Right cardiac atrium (tissue), 5 donors: ENCODE results near the gene WNK4. TPM values are rescaled to one million over a fixed set of nuclear protein-coding genes. Genes with fewer than 3 reads are reported as not detected.

Source experiments
- ATAC-seq, 2 donors: fragments of 200-7000 bp; cut with Tn5 transposase; one replicate each; pipeline versions ENCODE4 v1.8.0 to v1.9.1; 2020; ENCODE audit warnings: moderate library complexity in 2 of 2, mild to moderate bottlenecking in 1 of 2
- DNase-seq, 3 donors: peaks; one replicate each; pipeline ENCODE4 v3.0.0-alpha.2; 2020
- H3K27ac ChIP-seq: one replicate; pipeline ENCODE4 v1.5.1; 2013; ENCODE audit warnings: mild to moderate bottlenecking, low read length, control low read depth, moderate library complexity
- H3K27me3 ChIP-seq: one replicate; pipeline ENCODE4 v1.6.1; 2013; ENCODE audit not compliant: control insufficient read depth, insufficient read depth
- H3K4me1 ChIP-seq: one replicate; pipeline ENCODE4 v1.6.1; 2013; ENCODE audit warnings: low read length; ENCODE audit not compliant: control insufficient read depth, insufficient read depth
- H3K4me3 ChIP-seq: one replicate; pipeline ENCODE4 v1.5.1; 2013; ENCODE audit warnings: low read length, control low read depth
- H3K9me3 ChIP-seq: one replicate; pipeline ENCODE4 v1.6.1; 2013; ENCODE audit warnings: low read length; ENCODE audit not compliant: control insufficient read depth
- WGBS: extraction: QIAGEN DNeasy Blood & Tissue Kit; methylation state at CpG from one replicate; pipeline ENCODE4 v1.1.7; 2013; 5-methylcytosine and 5-hydroxymethylcytosine counted together
- intact Hi-C, 4 donors: fragments of 100-400 bp; cut with DNase I; formaldehyde crosslinking; loops; one replicate each; pipeline versions ENCODE4 v1.11.0 to v1.14.0; 2022 to 2023
- polyA plus RNA-seq: library from polyadenylated mRNA; stranded (reverse); fragments of 200-250 nt; gene quantifications from one replicate; pipeline ENCODE4 v1.2.3, GENCODE V29; 2013
- total RNA-seq, 4 donors: library from RNA; stranded (reverse); fragmentation: NEBNext Ultra II Directional; extraction: Animal tissue kit (Norgen Biotek cat#: 25700); gene quantifications; one replicate each; pipeline ENCODE4 v1.2.1, GENCODE V29; 2021
- donor health status: healthy with polysubstance abuse.
- donor health status: DM: no; HTN: yes; CAD: no.
- donor health status: DM: no; HTN: no; CAD: no.
- donor health status: DM: no; HTN: yes; CAD: no; lungs with severe emphysema.
- donor health status: DM: yes; HTN: yes; CAD: no.

WNK4 gene
- total and polyA plus RNA-seq, 5 donors: 0.05 TPM; not detected in 4

DNA sequence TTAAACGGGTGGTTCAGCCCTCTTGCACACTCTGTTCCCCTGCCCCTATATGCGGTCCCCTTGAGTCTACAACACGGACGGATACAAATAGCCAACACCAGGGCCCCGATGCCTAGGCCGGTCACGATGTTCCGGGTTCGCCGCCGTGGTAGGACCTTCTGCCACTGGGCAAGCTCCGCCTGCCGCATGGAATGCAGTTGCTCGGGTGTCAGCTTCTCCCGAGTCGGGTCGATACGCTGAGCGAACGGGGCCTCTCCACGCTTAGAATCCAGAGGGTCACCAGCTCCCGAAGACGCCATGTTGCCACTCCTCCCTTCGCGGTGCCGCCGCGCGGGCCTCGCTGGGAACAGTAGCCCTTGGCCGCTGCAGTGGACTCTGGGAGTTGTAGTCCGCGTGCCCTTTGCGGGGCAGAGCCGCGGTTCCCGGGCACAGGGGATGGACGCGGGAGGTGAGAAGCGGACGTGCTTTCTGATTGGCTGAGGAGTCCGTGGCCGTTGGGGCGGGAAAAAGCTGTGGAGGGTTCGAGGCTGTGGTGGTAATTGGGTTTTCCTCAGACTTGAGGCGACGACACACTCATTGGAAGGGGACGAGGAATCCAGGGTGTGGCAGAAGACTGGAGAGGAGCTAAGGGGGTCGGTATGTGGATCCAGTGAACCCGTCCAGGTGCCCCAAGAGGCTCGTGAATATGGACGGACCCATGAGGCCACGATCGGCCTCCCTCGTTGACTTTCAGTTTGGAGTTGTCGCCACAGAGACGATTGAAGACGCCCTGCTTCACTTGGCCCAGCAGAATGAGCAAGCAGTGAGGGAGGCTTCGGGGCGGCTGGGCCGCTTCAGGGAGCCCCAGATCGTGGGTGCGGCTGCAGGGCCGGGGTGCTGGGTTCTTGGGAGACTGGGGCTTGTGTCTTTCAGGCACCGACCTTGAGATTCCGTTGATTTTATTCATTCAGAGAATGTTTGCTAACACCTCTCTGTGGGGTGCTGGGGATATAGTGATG, 18.3 kb downstream of the WNK4 start, which contains the start of the genes CNTD1 and COA3:
Gene CNTD1, plus strand, starts transcription at position 479 of the 998 bp plus-strand sequence. Its CDS starts 207 bp downstream, at position 686.
Gene COA3, minus strand, starts transcription at position 322 of the 998 bp plus-strand sequence. Its CDS starts 23 bp downstream, at position 299.
- no peaks in the 10 kb centered on the region for H3K27me3 ChIP-seq
- peaks cover 5% of the 10 kb centered on the region for H3K4me1 ChIP-seq
- peak; percentile 89 to 96 (median 95) for DNase-seq
- 26% methylated on average over 66 of the region's 66 CpGs for WGBS
- H3K4me3 ChIP-seq: peak within 1 kb of the TSS; percentile 48
- H3K9me3 ChIP-seq: no peaks in the 10 kb centered on the region
- peak; percentile 97 to 98 for ATAC-seq
- intact Hi-C loops: no loop called here
- H3K27ac ChIP-seq: peak within 1 kb of the TSS; percentile 54

DNA sequence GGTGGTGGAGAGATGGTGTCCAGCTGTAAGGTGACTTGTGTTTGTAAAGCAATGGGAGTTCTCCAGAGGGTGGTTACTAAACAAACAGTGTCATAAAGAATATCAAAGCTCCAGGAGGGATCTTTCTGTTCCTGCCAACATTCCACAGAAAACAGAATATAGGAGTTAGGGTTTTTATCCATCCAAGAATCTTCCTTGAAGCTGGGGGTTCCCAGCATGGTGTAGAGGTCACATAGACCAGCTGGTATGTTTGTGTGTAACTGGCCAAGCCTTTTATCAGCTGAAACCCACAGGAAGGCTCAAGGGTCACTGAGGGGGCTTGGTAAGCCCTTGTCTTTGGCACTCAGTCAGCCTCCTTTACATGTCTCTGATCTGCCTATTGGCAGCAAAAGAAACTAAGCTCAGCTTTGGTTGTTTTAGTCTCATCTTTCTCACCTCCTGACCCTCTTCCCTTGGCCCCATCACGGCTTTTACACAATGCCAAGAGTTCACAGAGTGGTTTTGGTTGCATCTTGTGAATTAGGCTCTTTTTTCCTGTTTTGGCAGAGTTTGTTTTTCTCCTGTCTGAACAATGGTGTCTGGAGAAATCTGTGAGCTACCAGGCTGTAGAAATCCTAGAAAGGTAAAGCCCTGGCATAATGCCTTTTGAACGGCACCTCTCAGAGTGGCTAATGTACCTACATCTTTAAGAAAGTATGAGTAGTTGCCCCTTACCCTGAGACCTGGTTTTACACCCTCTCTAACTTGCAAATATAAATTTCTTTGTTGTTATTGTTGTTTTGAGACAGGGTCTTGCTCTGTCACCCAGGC, 22.9 kb downstream of the WNK4 start:
- no peaks in the 10 kb centered on the region for H3K27me3 ChIP-seq
- DNase-seq (no peak), ATAC-seq (no peak)
- intact Hi-C loops: no loop called here
- no peaks in the 10 kb centered on the region for H3K4me1 ChIP-seq
- no peak overlapping the region for H3K4me3 ChIP-seq
- H3K27ac ChIP-seq: no peak overlapping the region
- H3K9me3 ChIP-seq: no peaks in the 10 kb centered on the region
- WGBS: 47% methylated on average over 2 of the region's 2 CpGs

DNA sequence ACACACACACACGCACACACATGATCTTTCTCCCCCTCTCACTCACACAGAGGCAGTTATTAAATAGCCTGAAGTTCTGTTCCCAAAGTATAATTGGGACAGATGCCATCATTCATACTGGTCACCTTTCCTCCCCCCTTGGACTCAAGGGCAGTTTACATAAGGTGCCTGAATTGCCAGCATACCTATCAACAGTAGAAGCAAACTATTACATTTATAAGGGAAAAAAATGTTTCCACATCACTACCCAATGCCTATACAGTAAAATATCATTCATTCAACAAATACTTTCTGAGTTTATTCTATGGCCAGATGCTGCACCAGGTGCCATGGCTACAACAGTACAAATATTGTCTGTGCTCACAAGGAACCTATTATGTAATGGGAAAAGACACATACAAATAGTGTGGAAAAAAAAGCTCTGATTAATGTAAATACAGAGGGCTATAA, 24.5 kb downstream of the WNK4 start:
- DNase-seq (no peak), ATAC-seq (no peak)
- Histone ChIP-seq H3K4me3 (no peak overlapping the region), H3K9me3 (no peaks in the 10 kb centered on the region), H3K4me1 (no peaks in the 10 kb centered on the region), H3K27me3 (no peaks in the 10 kb centered on the region), H3K27ac (no peak overlapping the region)
- intact Hi-C loops: no loop called here
- 96% methylated on average over 1 of the region's 1 CpG for WGBS

DNA sequence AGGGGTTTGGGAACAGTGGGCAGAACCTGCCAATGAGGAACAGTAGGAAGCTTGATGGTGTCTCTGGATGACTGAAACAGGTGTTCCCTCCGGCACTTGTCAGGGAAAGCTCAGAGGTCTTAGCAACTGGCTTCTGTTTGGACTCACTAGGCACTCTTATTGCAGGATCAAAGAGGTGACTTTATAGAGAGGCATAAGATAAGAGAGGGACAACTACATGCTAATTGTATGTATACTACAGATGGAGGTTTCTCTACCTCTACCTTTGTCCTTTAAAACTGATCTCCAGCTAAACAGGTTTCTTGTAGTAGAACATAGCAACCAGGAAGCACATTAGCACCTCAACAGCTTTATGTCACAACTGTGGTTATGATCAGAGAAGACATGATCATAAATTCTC, 25.8 kb downstream of the WNK4 start:
- H3K9me3 ChIP-seq: no peaks in the 10 kb centered on the region
- H3K4me3 ChIP-seq: no peak overlapping the region
- ATAC-seq (no peak), DNase-seq (no peak)
- WGBS: 100% methylated on average over 1 of the region's 1 CpG
- no peaks in the 10 kb centered on the region for H3K27me3 ChIP-seq
- H3K4me1 ChIP-seq: no peaks in the 10 kb centered on the region
- intact Hi-C loops: no loop called here
- no peak overlapping the region for H3K27ac ChIP-seq

DNA sequence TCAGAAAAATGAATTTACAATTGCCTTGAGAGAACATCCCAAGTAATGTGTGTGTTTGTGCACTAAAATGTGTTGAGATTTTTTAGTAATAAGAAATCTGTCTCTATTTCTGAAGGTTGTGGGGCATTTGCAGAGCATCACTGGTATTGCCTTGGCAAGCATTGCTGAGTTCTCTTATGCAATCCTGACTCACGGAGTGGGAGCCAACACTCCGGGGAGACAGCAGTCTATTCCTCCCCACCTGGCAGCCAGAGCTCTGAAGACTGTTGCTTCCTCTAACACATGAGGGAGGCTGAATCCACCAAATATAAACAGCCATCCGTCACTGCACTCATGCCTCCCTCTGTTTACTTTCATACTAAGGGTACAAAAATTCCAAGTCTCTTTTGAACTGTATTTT, 28.8 kb downstream of the WNK4 start:
- Histone ChIP-seq H3K4me1 (no peaks in the 10 kb centered on the region), H3K27ac (no peak overlapping the region), H3K27me3 (no peaks in the 10 kb centered on the region), H3K4me3 (no peak overlapping the region), H3K9me3 (no peaks in the 10 kb centered on the region)
- ATAC-seq (peak; percentile 36 to 50), DNase-seq (no peak)
- intact Hi-C loops: no loop called here
- WGBS: 33% methylated on average over 3 of the region's 3 CpGs

DNA sequence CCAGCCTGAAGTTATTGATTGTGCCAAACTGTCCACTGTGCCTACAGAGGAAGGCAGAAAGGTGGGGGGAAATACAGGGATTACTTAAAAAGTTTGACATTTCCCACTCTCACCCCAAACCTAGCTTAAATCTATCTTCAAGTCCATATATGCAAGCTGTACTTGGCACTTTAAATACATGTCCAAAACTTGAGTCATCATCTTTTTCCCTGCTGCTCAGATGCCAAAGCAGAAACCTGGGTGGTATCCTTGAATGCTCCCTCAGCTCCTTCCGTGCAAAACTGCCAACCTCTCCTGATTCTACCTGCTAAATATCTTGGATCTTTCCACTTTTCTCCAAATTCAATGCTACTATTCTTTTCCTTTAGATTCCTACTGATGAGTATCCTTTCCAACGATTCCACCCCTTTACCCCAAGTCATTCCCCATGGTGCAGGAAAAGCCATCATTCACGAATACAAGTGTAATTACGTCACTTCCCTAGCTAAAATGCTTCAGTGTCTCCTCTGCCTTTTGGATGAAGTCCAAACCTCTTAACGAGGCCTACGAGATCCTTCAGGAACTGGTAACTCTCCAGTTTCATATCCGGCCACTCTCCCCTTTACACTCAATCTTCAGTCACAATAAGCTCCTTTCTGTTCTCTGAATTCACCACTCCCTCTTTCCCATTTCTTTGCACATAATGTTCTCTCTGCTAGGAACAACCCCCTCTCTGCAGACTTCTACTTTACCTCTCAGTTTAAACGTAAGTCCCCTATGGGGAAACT, 34.4 kb downstream of the WNK4 start:
- no peaks in the 10 kb centered on the region for H3K27me3 ChIP-seq

DNA sequence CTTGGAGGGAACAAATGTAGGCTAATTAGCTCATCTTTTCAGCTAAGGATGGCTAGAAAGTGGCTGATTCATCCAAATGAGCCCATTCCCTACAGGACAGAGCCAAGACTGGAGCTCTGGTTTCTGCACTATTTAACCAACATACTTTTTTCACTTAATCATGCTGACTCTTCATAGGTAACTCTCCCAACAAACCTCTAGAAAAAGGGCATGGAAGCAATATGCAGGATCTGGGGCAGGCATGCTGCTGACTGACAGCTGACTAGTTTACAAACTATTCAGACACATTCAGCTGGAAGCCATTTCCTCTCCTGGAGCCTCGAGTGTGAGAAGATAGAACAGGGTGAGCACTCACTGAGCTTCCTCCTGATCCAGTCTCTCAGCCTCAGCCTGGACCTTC, 37.5 kb downstream of the WNK4 start:
- Histone ChIP-seq H3K4me3 (no peak overlapping the region), H3K9me3 (no peaks in the 10 kb centered on the region), H3K4me1 (no peaks in the 10 kb centered on the region), H3K27me3 (no peaks in the 10 kb centered on the region), H3K27ac (no peak overlapping the region)
- intact Hi-C loops: loop anchor here in 3 of 4 donors (10.0 kb wide), 2 partner anchors 93 to 103 kb away; no protein-coding TSS in a partner anchor
- DNase-seq (no peak), ATAC-seq (no peak)
- 57% methylated on average over 1 of the region's 1 CpG for WGBS

More for the DNA sequence above, 34.4 kb downstream of the WNK4 start:
- ATAC-seq (no peak), DNase-seq (no peak)
- 36% methylated on average over 8 of the region's 8 CpGs for WGBS
- peak overlapping the region; percentile 48 for H3K27ac ChIP-seq
- no peaks in the 10 kb centered on the region for H3K4me1 ChIP-seq
- intact Hi-C loops: loop anchor here in 3 of 4 donors (10.0 kb wide), 2 partner anchors 90 to 100 kb away; no protein-coding TSS in a partner anchor
- no peak overlapping the region for H3K4me3 ChIP-seq
- no peaks in the 10 kb centered on the region for H3K9me3 ChIP-seq

DNA sequence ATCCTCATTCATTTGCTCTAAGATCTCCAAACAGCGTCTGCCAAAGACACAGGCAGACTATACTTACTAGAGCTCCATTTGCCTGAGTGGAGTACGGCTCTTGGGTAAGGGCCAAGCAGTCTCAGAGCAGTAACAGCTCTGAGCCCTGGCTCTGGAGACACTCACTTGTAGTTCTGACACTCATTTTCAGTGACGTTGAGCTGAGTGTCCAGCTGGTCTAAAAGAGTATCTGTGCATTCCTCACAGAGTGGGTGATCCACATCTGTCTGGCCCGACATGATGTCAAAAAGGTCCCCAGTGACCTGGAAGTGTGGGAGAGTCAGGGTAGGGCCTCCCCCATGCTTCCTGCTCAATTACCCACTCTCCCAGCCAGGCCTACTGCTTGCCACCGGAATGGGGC, 38.0 kb downstream of the WNK4 start:
- no peaks in the 10 kb centered on the region for H3K9me3 ChIP-seq
- H3K4me3 ChIP-seq: no peak overlapping the region
- WGBS: 64% methylated on average over 5 of the region's 5 CpGs
- no peaks in the 10 kb centered on the region for H3K4me1 ChIP-seq
- ATAC-seq (no peak), DNase-seq (no peak)
- no peaks in the 10 kb centered on the region for H3K27me3 ChIP-seq
- H3K27ac ChIP-seq: no peak overlapping the region
- intact Hi-C loops: loop anchor here in 3 of 4 donors (10.0 kb wide), 2 partner anchors 94 to 104 kb away; no protein-coding TSS in a partner anchor

DNA sequence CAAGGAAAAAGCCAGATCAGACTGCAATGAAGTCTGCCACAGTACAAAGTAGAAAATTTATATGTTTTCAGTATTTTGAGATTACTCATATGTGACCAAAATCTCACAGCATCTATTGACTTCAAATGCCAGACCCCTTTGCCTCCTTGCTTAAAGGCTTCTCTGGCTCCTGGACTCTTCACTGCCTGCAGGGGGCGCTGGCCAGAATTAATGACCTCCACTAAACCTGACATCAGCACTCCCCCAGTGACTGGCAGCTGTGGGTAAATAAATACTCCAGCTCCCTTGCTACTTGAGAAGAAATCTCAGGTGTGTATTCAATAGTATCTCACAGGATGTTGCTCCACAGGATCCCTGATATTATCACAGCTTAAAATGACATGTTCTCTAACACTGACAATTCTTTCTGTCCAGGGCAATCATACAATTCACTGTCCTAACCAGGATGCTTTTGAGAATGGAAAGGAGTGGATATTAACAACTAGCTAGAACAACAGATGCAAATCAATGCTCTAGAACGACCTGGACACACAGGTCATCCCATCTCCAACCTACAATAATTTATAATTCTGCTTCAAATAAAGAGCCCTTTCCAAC, 39.6 kb downstream of the WNK4 start:
- 30% methylated on average over 2 of the region's 2 CpGs for WGBS
- Histone ChIP-seq H3K27ac (no peak overlapping the region), H3K9me3 (no peaks in the 10 kb centered on the region), H3K4me3 (no peak overlapping the region), H3K27me3 (no peaks in the 10 kb centered on the region), H3K4me1 (peaks cover 2% of the 10 kb centered on the region)
- intact Hi-C loops: loop anchor here in 3 of 4 donors (10.0 kb wide), 2 partner anchors 95 to 105 kb away; no protein-coding TSS in a partner anchor
- peak; percentile 57 to 71 (median 69) for DNase-seq
- ATAC-seq: no peak

DNA sequence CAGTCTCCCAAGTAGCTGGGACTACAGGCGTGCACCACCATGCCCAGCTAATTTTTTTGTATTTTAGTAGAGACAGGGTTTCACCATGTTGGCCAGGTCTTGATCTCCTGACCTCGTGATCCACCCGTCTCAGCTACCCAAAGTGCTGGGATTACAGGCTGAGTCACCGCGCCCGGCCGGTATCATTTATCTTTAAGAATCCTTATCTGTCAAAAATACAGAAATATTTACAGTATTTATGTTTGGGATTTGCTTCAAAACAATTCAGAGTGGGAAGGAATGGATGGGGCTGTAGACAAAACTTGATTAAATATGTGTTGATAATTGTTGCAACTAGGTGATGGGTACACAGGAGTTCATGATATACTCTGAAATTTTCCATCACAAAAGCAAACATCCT, 40.8 kb downstream of the WNK4 start:
- WGBS: 92% methylated on average over 7 of the region's 7 CpGs
- H3K4me1 ChIP-seq: peaks cover 2% of the 10 kb centered on the region
- DNase-seq (no peak), ATAC-seq (no peak)
- no peaks in the 10 kb centered on the region for H3K9me3 ChIP-seq
- intact Hi-C loops: no loop called here
- no peak overlapping the region for H3K27ac ChIP-seq
- H3K27me3 ChIP-seq: no peaks in the 10 kb centered on the region
- H3K4me3 ChIP-seq: no peak overlapping the region
